ENCODE data around the gene NCAM1. TPM values are rescaled to one million over a fixed set of nuclear protein-coding genes. Genes with fewer than 3 reads are reported as not detected.

NCAM1 gene
- total RNA-seq, 1 donor from 2014 or later = 0.23 TPM

DNA sequence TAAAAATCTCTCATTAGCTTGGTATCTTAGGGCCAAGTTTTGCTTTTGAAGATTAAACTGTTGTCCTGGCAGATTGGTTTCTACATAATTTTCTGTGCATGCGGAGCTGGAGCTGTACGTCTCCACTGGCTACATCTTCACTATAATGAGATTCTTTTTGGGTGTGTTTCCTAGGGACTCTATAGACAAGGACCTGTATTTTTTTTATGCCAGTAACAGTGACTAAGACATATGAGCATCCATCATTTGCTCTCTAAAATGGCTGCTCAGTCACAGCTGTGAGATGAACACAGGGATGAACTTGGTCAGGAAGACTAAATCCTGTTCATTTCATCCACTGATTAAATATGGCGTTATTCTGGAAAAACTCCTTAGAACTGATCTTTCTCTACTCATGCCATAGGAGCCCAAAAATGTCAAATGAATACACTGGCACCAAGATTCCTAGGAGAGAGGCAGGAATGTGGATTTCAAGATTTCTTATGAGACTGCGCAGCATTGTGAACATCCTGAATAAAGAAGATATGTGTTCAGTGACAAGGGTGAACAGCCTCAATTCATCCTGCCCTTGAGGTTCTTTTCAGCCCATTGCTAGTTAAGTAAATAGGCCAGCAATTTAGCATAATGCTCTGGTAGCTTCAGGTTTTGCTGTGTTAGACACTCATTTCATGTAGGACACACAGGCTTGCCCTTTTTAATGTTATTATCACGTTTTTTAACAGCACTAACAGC, 168.2 kb downstream of the NCAM1 start:
- intact Hi-C loops (cut with micrococcal nuclease) = no loop called here

DNA sequence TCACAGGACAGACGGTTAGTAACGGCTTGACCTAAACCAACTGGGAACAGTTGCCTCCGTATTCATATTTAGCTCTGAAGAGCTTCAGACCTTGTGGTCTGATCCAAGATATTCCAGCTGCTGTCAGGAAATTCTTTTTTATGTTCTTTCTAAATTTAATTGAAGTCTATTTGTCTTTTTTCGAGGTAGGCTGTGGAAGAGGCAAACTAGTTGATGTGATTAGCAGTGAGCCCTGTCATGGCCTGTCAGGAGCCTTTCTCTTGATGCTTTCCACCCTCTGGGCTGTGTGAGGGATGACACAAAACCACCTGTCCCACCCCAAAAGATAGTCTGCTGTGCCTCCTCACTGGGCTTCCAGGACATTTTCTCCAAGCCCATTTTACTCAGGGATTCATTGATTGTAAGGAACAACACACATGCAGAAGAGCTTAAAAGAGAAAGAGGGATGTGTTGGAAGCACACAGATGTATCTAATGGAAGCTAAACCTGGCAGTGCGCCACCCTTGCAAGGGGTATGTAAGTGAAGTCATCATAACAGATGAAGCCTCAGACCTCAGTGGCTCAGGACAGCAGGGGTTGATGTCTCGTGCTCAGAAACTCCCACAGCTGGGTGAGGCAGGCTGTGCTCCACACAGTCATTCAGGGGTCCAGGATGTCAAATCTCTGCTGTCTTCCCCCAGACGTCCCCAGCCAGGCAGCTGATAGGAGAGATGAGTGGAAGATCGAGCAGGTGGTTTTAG, 170.0 kb downstream of the NCAM1 start:
- intact Hi-C loops (cut with micrococcal nuclease) = no loop called here

DNA sequence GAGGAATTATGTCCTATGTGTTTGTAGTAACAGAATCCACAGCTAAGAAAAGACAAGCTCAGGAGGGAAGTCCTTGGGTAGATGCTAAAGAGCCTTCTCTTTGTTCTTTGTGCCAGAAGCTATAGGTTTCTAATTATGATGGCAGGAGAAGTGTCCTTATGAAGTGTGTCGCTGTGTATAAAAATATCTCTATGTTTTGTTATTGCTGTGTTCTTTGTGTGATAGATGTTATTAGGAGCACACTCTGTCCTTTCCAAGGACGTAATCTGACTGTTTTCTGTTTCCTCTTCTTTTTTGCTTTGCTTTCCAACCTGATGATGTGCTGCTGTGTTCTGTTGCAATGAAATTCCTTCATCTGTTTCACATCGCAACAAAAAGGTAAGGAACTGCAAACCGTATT, 171.9 kb downstream of the NCAM1 start:
- intact Hi-C loops (cut with micrococcal nuclease) = no loop called here

DNA sequence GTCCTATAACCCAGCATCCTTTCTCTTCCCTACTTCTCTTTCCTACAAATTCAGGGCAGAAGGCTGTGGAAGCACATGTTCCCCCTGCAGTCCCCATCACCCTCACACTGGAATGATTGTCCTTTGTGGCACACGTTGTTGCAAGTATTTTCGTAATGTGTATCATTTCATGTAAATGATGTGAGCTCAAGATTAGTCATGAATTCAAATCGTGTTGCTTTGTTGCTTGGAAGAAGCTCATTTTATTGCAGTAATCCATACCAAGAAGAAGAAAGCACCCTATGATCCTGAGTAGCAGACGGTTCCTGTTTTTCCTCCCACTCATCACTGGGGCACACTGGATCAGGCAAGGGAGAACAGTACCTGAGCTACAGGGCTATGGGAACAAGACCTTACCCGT, 173.4 kb downstream of the NCAM1 start:
- intact Hi-C loops (cut with micrococcal nuclease) = no loop called here

GRCh38 chr11:113137713-113138529, 176.7 kb downstream of the NCAM1 start:
- intact Hi-C loops (cut with micrococcal nuclease) = no loop called here

- intact Hi-C loops (cut with micrococcal nuclease) = no loop called here
Observed at GRCh38 chr11:113138731-113139130, 177.5 kb downstream of the NCAM1 start.

DNA sequence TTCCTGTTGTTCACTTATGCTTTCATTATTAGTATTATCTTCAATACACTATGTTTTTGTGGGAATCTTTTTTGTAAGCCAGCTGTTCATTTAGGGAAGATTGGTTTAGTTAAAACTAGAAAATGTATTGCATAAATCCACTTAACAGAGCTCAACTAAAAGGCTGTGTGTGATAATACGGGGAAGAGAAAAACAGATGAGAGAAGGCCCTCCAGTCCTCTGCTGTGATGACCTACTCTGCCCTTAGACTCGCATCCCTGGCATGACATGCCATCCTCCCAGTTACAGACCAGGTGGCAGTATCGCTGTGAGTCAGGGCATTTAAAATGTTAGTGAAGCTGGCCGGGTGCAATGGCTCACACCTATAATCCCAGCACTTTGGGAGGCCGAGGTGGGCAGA, 179.8 kb downstream of the NCAM1 start:
- intact Hi-C loops (cut with micrococcal nuclease) = no loop called here

- intact Hi-C loops (cut with micrococcal nuclease) = no loop called here
Observed at GRCh38 chr11:113142508-113142907, 181.3 kb downstream of the NCAM1 start.

GRCh38 chr11:113147249-113147648, 186.0 kb downstream of the NCAM1 start:
- intact Hi-C loops (cut with micrococcal nuclease) = no loop called here

DNA sequence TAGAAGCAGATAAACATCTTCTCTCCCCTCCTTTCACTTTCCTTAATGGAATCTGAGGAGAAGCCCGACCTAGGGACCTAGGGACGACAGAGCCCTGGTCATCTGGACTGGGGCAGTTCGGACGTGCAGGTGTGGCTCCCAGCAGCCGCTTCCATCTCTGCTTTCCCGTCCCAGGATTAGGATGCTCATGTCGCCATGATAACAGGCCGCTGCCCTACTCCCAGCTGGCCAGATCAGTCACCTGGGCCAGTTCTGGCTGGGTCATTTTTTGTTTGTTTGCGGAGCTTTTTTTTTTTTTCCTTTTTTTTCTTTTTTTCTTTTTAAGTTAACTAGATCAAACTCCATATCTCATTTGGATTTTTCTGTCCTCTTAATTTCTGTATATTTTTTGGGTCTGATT, 186.9 kb downstream of the NCAM1 start:
- intact Hi-C loops (cut with micrococcal nuclease) = no loop called here

DNA sequence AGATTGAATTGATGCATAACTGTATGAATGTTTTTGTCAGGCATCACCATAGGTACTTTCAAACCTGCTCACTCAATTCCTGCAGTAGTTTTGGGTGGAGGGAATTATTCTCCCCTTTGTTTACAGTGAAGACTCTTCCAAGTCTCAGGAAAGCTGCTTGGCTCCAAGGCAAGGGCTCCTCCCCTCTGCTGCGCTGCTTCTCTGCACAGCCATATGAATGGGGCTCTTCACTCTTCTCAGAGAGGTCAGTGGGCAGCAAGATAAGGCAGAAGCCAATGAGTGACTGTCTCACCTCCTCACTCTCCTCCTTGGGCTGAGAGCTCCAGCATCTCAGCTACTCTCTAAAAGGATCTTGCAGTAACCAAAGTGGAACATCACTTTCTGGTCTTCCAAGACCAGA, 187.4 kb downstream of the NCAM1 start:
- intact Hi-C loops (cut with micrococcal nuclease) = no loop called here

GRCh38 chr11:113151521-113151920, 190.3 kb downstream of the NCAM1 start:
- intact Hi-C loops (cut with micrococcal nuclease) = no loop called here

GRCh38 chr11:113152500-113152899, 191.3 kb downstream of the NCAM1 start:
- intact Hi-C loops (cut with micrococcal nuclease) = no loop called here

- intact Hi-C loops (cut with micrococcal nuclease) = no loop called here
Observed at GRCh38 chr11:113153847-113154246, 192.6 kb downstream of the NCAM1 start.

DNA sequence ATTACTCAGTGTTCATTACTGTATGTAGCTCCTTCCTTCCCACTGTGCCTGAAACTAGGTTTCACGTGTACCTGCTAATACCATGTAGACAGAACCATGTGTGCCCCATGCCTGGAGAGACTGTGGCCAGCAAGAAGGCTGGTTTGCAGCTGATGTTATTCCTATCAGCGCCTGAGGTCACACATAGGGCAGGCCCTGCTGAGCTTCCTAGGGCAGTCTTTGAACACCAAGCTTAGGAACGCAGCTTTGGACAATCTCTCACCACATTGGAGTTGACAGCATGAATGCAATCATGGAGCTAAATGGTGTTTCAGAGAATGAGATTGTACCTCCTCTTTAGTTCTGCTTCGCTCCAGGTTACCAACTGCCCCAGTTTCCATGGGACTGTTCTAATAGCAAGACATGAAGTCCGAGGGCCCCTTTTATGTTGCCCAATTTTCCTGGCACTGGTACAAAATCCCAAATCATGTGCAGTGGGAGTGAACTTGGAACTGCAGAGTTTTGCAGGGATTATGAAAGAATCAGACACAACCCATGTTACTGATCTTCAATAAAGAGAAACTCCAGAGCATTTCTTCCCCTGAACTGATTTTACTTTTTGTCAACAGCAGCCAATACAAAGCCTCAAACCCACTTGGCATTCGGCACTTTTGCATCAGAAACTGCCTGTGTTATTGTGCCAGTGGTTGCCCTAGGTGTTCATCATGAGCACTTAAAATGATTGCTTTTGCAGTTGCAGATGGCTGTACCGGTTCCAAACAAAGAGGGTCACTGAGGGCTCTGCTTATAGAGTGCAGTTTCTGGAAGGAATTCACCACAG, 199.0 kb downstream of the NCAM1 start:
- intact Hi-C loops (cut with micrococcal nuclease) = no loop called here

- intact Hi-C loops (cut with micrococcal nuclease) = no loop called here
Observed at GRCh38 chr11:113160808-113161124, 199.5 kb downstream of the NCAM1 start.

- intact Hi-C loops (cut with micrococcal nuclease) = no loop called here
Observed at GRCh38 chr11:113161711-113162591, 200.7 kb downstream of the NCAM1 start.

- intact Hi-C loops (cut with micrococcal nuclease) = no loop called here
Observed at GRCh38 chr11:113162592-113162962, 201.4 kb downstream of the NCAM1 start.

- intact Hi-C loops (cut with micrococcal nuclease) = no loop called here
Observed at GRCh38 chr11:113163291-113164030, 202.2 kb downstream of the NCAM1 start.

DNA sequence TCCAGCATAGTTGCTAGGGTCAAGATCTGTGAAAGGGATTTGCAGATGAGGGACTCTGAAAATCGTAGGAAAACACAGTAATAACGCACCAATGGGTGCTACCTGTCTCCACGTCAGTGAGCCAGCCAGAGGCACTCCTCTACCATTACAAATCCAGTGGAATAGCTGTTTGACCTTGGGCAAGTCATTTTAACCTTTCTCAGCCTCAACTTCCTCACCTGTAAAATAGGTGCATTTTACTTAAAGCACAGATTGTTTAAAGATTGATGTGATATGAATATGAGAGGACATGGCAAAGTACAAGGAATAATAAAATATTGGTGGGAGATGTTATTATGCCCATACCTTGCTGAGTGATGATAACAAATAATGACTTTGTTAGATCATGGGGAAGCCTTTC, 205.1 kb downstream of the NCAM1 start:
- intact Hi-C loops (cut with micrococcal nuclease) = no loop called here

Data from T-helper 2 cell treated with Interferon-gamma antibody and Interleukin-4, amounts not matched to agents 100 ng/mL and 5 ng/mL, for 36 hours (primary cell).